ENCODE data around the gene RBMS1. TPM values are rescaled to one million over a fixed set of nuclear protein-coding genes. Genes with fewer than 3 reads are reported as not detected.

The RBMS1 gene
- total RNA-seq, 4 donors from 2014 or later: 50.2 to 62.3 (median 59.1) TPM

- WGBS, 2 donors: 71 to 74% methylated on average over 1 of the region's 1 CpG
- DNase-seq (ENCODE audit: low spot score in 2 of 2): no peak
- TF ChIP-seq, protein P1, sequence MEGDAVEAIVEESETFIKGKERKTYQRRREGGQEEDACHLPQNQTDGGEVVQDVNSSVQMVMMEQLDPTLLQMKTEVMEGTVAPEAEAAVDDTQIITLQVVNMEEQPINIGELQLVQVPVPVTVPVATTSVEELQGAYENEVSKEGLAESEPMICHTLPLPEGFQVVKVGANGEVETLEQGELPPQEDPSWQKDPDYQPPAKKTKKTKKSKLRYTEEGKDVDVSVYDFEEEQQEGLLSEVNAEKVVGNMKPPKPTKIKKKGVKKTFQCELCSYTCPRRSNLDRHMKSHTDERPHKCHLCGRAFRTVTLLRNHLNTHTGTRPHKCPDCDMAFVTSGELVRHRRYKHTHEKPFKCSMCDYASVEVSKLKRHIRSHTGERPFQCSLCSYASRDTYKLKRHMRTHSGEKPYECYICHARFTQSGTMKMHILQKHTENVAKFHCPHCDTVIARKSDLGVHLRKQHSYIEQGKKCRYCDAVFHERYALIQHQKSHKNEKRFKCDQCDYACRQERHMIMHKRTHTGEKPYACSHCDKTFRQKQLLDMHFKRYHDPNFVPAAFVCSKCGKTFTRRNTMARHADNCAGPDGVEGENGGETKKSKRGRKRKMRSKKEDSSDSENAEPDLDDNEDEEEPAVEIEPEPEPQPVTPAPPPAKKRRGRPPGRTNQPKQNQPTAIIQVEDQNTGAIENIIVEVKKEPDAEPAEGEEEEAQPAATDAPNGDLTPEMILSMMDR (IDR thresholded peaks at IDR 0.05): no peak
- TF ChIP-seq POLR2A (IDR thresholded peaks at IDR 0.05): no peak
- intact Hi-C loops (cut with DNase I; ENCODE audit: low total_unique reads): no loop called here
- H3K4me3 ChIP-seq (ENCODE audit: low read depth, poor library complexity, severe bottlenecking): no peak overlapping the region
Measured at GRCh38 chr2:160515120-160515519, 21.5 kb upstream of the RBMS1 start.

DNA sequence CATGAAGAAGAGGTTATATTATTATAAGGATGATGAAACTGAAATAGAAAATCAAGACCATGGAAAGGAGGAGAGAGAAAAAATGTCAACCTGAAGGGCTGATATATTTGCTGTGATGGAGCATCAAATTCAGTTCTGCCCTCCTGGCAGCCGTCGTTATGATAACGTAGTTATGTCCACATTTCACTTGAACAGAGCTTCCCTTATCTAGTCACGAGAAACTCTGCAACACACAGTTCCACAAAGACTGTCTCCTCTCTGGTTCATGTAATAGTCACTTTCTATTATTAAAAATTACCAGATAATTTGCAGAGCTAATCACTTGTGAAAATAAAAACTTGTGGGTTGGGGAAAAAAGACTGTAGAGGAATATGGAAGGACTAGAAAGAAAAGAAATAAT is 19.5 kb upstream of the RBMS1 start:
- intact Hi-C loops (cut with DNase I; ENCODE audit: low total_unique reads): no loop called here
- 94% methylated on average over 4 of the region's 4 CpGs for WGBS, 2 donors
- H3K4me3 ChIP-seq (ENCODE audit: low read depth, poor library complexity, severe bottlenecking): no peak overlapping the region
- TF ChIP-seq POLR2A (IDR thresholded peaks at IDR 0.05): no peak
- TF ChIP-seq, protein P1 (IDR thresholded peaks at IDR 0.05): no peak
- no peak for DNase-seq (ENCODE audit: low spot score in 2 of 2)

DNA sequence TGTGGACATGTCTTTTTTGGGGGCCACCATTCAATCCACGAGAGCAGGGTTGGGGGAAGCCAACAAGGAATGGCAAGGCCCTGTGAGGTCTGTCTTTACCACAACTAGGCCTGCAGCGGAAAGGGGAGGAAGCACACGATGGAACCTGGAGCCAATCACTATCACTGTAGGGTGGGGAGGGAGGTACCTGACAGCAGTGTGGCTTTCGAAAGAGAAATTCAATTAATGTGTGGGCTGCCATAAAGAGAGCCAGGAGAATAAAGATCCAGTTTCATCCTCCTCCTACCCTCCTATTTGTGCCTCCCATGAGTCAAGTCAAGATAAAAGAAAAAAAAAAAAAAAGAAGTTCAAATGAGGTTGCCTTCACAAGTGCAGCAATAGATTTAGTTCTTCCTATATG is 18.9 kb upstream of the RBMS1 start:
- H3K4me3 ChIP-seq (ENCODE audit: low read depth, poor library complexity, severe bottlenecking): no peak overlapping the region
- 83 to 92% methylated on average over 4 of the region's 4 CpGs for WGBS, 2 donors
- intact Hi-C loops (cut with DNase I; ENCODE audit: low total_unique reads): no loop called here
- no peak for DNase-seq (ENCODE audit: low spot score in 2 of 2)
- no peak for TF ChIP-seq POLR2A (IDR thresholded peaks at IDR 0.05)
- TF ChIP-seq, protein P1 (IDR thresholded peaks at IDR 0.05): no peak

- 46 to 47% methylated on average over 2 of the region's 2 CpGs for WGBS, 2 donors
- no peak overlapping the region for H3K4me3 ChIP-seq (ENCODE audit: low read depth, poor library complexity, severe bottlenecking)
- intact Hi-C loops (cut with DNase I; ENCODE audit: low total_unique reads): no loop called here
- no peak for TF ChIP-seq POLR2A (IDR thresholded peaks at IDR 0.05)
- TF ChIP-seq, protein P1 (IDR thresholded peaks at IDR 0.05): no peak
- DNase-seq (ENCODE audit: low spot score in 2 of 2): no peak
Measured at GRCh38 chr2:160510617-160511016, 17.0 kb upstream of the RBMS1 start.

- WGBS, 2 donors: 86 to 90% methylated on average over 2 of the region's 2 CpGs
- DNase-seq (ENCODE audit: low spot score in 2 of 2): no peak
- intact Hi-C loops (cut with DNase I; ENCODE audit: low total_unique reads): no loop called here
- TF ChIP-seq, protein P1 (IDR thresholded peaks at IDR 0.05): no peak
- TF ChIP-seq POLR2A (IDR thresholded peaks at IDR 0.05): no peak
- no peak overlapping the region for H3K4me3 ChIP-seq (ENCODE audit: low read depth, poor library complexity, severe bottlenecking)
Measured at GRCh38 chr2:160509016-160509415, 15.4 kb upstream of the RBMS1 start.

DNA sequence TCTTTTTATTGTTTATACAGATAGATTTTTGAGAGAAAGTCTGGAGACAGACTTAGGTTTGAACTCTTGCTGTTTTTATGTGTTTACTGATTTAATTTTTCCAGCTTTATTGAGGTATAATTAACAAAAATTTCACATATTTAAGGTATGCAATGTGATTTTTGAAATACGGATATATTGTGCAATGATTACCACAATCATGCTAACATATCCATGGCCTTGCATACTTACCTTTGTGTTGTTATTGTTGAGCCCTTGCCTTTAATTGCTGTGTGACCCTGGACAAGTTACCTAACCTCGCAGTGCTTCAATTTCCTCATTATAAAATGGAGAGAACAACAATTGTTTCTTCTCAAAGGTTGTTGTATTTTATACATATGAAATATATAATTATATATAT is 13.9 kb upstream of the RBMS1 start:
- TF ChIP-seq, protein P1 (IDR thresholded peaks at IDR 0.05): no peak
- TF ChIP-seq POLR2A (IDR thresholded peaks at IDR 0.05): no peak
- intact Hi-C loops (cut with DNase I; ENCODE audit: low total_unique reads): no loop called here
- 73 to 89% methylated on average over 2 of the region's 2 CpGs for WGBS, 2 donors
- no peak for DNase-seq (ENCODE audit: low spot score in 2 of 2)
- H3K4me3 ChIP-seq (ENCODE audit: low read depth, poor library complexity, severe bottlenecking): no peak overlapping the region

Data from lower leg skin (tissue), 4 donors.